B cell (primary cell): Measurements from ENCODE around the gene RNF152. TPM values are rescaled to one million over a fixed set of nuclear protein-coding genes. Genes with fewer than 3 reads are reported as not detected.

Experiments
- ATAC-seq: fragments of 200-7000 bp; cut with Tn5 transposase; one replicate; pipeline ENCODE4 v1.10.0; 2021; ENCODE audit warnings: low read depth, mild to moderate bottlenecking, moderate number of reproducible peaks, moderate library complexity
- CTCF ChIA-PET: fragments of 350-600 bp; sonication (Branson Sonifier 250); formaldehyde crosslinking; loops from one replicate; lab custom pipeline; 2021; ENCODE audit warnings: antibody characterized with exemption, inconsistent platforms; lab: Charles Lee
- POLR2A ChIA-PET: fragments of 350-600 bp; sonication (Branson Sonifier 250); formaldehyde crosslinking; loops from one replicate; lab custom pipeline; 2021; ENCODE audit warnings: antibody characterized with exemption; lab: Charles Lee
- DNase-seq: peaks from one replicate; pipeline ENCODE4 v3.0.0; 2013
- H2AFZ ChIP-seq: 2 replicates; pipeline ENCODE4 v1.6.1; 2012; ENCODE audit warnings: mild to moderate bottlenecking, low read depth, low read length; ENCODE audit not compliant: insufficient read depth, poor library complexity, severe bottlenecking
- H3K27ac ChIP-seq, 2 donors: 1 replicate in 1 of 2; 2 replicates in 1 of 2; pipeline ENCODE4 v1.5.1; 2012 to 2013; ENCODE audit warnings: low read length in 2 of 2, mild to moderate bottlenecking in 2 of 2, moderate library complexity in 1 of 2
- H3K27me3 ChIP-seq, 4 experiments: fragments of 200-600 bp in 1 of 4; sonication (generic) in 1 of 4; replicated peaks in 1 of 4; 1 replicate in 2 of 4; 2 replicates in 2 of 4; pipeline versions ENCODE4 v1.6.1 to v1.7.0; 2013 to 2016; ENCODE audit warnings: low read length in 3 of 4, mild to moderate bottlenecking in 2 of 4, mixed read lengths in 1 of 4, moderate library complexity in 1 of 4; ENCODE audit not compliant: insufficient read depth in 4 of 4, control insufficient read depth in 3 of 4; ENCODE audit errors: control extremely low read depth in 1 of 4
- H3K36me3 ChIP-seq, 2 experiments: replicated peaks in 1 of 2; 1 replicate in 1 of 2; 2 replicates in 1 of 2; pipeline versions ENCODE4 v1.6.1 to v1.7.1; 2013; ENCODE audit warnings: low read length in 1 of 2; ENCODE audit not compliant: insufficient read depth in 2 of 2, control insufficient read depth in 1 of 2; ENCODE audit errors: control extremely low read depth in 1 of 2, extremely low read depth in 1 of 2
- H3K4me1 ChIP-seq, 2 donors: fragments of 200-600 bp in 1 of 2; sonication (generic) in 1 of 2; 1 replicate in 1 of 2; 2 replicates in 1 of 2; pipeline versions ENCODE4 v1.5.1 to v1.6.1; 2013 to 2017; ENCODE audit warnings: low read length in 2 of 2; ENCODE audit not compliant: control insufficient read depth in 2 of 2, insufficient read depth in 2 of 2
- H3K4me2 ChIP-seq: replicated peaks from 2 replicates; pipeline ENCODE3; 2012; ENCODE audit warnings: mild to moderate bottlenecking, low read depth, low read length; ENCODE audit not compliant: poor library complexity, severe bottlenecking
- H3K4me3 ChIP-seq, 5 experiments: fragments of 200-600 bp in 1 of 5; sonication (generic) in 1 of 5; 1 replicate in 3 of 5; 2 replicates in 2 of 5; pipeline versions ENCODE4 v1.5.1 to v1.7.0; 2011 to 2016; ENCODE audit warnings: low read length in 4 of 5, mild to moderate bottlenecking in 4 of 5, low read depth in 2 of 5, control low read depth in 1 of 5, moderate library complexity in 1 of 5; ENCODE audit not compliant: insufficient read depth in 1 of 5; ENCODE audit errors: control extremely low read depth in 1 of 5, extremely low read depth in 1 of 5
- H3K79me2 ChIP-seq: fragments of 200-600 bp; sonication (generic); one replicate; pipeline ENCODE4 v1.6.0; 2016; ENCODE audit warnings: low read length; ENCODE audit not compliant: control insufficient read depth, insufficient read depth
- H3K9ac ChIP-seq: fragments of 200-600 bp; sonication (generic); 2 replicates; pipeline ENCODE4 v1.6.1; 2017; ENCODE audit warnings: mild to moderate bottlenecking, low read length, moderate library complexity
- H3K9me3 ChIP-seq, 3 donors: one replicate each; pipeline versions ENCODE4 v1.6.1 to v1.7.1; 2013; ENCODE audit warnings: low read length in 2 of 3; ENCODE audit not compliant: control insufficient read depth in 2 of 3, insufficient read depth in 1 of 3; ENCODE audit errors: control extremely low read depth in 1 of 3
- H4K20me1 ChIP-seq: 2 replicates; pipeline ENCODE4 v1.6.0; 2012; ENCODE audit warnings: mild to moderate bottlenecking, low read length; ENCODE audit not compliant: insufficient read depth, control insufficient read depth, poor library complexity, severe bottlenecking
- H3K27ac Mint-ChIP-seq: one replicate; pipeline ENCODE4 v1.8.0; 2021; ENCODE audit warnings: mixed read lengths
- H3K27me3 Mint-ChIP-seq: one replicate; pipeline ENCODE4 v1.8.0; 2021; ENCODE audit warnings: mixed read lengths
- H3K4me1 Mint-ChIP-seq: one replicate; pipeline ENCODE4 v1.8.0; 2021; ENCODE audit warnings: mixed read lengths
- H3K4me3 Mint-ChIP-seq: one replicate; pipeline ENCODE4 v1.8.0; 2021; ENCODE audit warnings: mixed read lengths
- H3K9me3 Mint-ChIP-seq: one replicate; pipeline ENCODE4 v1.8.0; 2022; ENCODE audit warnings: mixed read lengths; ENCODE audit not compliant: insufficient read depth
- CTCF ChIP-seq: fragments of 200-600 bp; IDR thresholded peaks from one replicate; pipeline ENCODE4 v1.8.0; 2022; ENCODE audit warnings: antibody characterized with exemption, mild to moderate bottlenecking
- EZH2 ChIP-seq: IDR thresholded peaks from 2 replicates; pipeline ENCODE4 v1.6.1; 2012; ENCODE audit warnings: borderline replicate concordance, low read depth, mild to moderate bottlenecking, moderate library complexity, low read length; ENCODE audit not compliant: insufficient read depth, poor library complexity, severe bottlenecking
- WGBS: methylation state at CpG from one replicate; pipeline ENCODE4 v1.1.5; 2013; ENCODE audit warnings: missing lambda C conversion rate; ENCODE audit not compliant: insufficient coverage; 5-methylcytosine and 5-hydroxymethylcytosine counted together
- intact Hi-C: fragments of 100-400 bp; cut with micrococcal nuclease; formaldehyde crosslinking; loops from one replicate; pipeline ENCODE4 v1.10.0; 2022
- polyA plus RNA-seq: library from polyadenylated mRNA; depleted of rRNA; stranded (reverse); fragments of >200 nt; gene quantifications from 2 replicates; pipeline ENCODE4 v1.2.3, GENCODE V29; 2012
- total RNA-seq, 2 donors: library from RNA; stranded (reverse); fragments of 120-200 nt in 1 of 2; gene quantifications; 1 replicate in 1 of 2; 2 replicates in 1 of 2; pipeline versions ENCODE4 v1.2.3 to v1.2.4, GENCODE V29; 2013 to 2022

The RNF152 gene
- total and polyA plus RNA-seq, 2 donors (not counting 1 experiment from before 2014, with no cell fraction given) = 0.49 TPM; not detected in 1

GRCh38 chr18:61931654-61932379, 39.0 kb upstream of the RNF152 start:
- Histone ChIP-seq H3K4me1 (no peaks in the 10 kb centered on the region), H3K79me2 (no peaks in the 10 kb centered on the region), H3K4me2 (no peak overlapping the region), H3K27me3 (peaks cover 0 to 7% (median 3%) of the 10 kb centered on the region in 4 experiments), H2AFZ (no peak overlapping the region), H3K9me3 (peaks cover 0 to 3% (median 0%) of the 10 kb centered on the region in 3 donors), H3K4me3 (no peak overlapping the region), H3K27ac (no peak overlapping the region), H3K9ac (no peak overlapping the region), H4K20me1 (no peaks in the 10 kb centered on the region), H3K36me3 (no peaks in the 10 kb centered on the region)
- ATAC-seq = no peak
- DNase-seq = no peak
- ChIA-PET CTCF (interaction anchor here (0.5 kb wide), 1 partner anchor 512 kb away, joined by 3 read pairs; no protein-coding TSS in a partner anchor), POLR2A (no interaction called here)
- intact Hi-C loops = no loop called here
- TF ChIP-seq CTCF (no peak), EZH2 (no peak)
- Mint-ChIP-seq H3K27ac (no peak overlapping the region), H3K27me3 (peaks cover 30% of the 10 kb centered on the region), H3K4me1 (no peaks in the 10 kb centered on the region), H3K9me3 (no peaks in the 10 kb centered on the region), H3K4me3 (no peak overlapping the region)
- WGBS = no CpG with 5 or more reads among the region's 6 CpGs

DNA sequence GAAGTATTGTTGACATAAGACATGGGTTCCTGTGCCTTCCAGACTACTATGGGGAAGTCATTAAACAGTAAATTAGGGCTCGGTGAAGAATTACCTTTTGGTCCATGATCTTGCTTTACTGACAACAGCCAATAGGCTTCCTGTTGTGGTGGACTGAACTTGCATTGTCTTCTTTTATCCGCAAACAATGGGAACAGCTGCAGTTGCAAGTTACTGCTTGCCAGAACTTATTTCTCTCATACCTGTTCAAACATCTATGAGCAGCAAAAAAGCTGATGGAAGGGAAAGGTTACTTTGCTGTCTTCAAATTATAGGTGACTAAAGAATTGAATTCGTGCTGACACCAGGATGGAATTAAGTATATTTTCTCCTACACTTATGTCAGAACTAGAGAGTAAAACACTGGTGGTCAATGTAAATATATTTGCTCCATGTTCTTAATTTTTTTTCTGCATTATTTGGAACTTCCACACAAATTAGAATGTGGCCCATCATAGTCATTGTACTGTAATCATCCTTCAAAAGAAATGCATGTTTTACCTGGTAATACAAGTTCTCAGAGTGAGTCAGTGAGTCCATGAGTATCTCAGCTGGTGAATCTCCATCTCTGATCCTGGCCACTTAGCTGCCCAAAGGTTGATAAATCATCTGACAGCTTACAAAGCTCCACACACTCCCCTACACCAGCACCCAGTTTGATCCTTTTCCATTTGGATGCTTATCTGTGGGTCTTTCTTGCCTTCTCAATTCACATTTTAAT, 37.3 kb upstream of the RNF152 start:
- no peaks in the 10 kb centered on the region for H3K27me3 ChIP-seq
- ChIA-PET CTCF (no interaction called here), POLR2A (no interaction called here)
- peaks cover 26% of the 10 kb centered on the region for H3K27me3 Mint-ChIP-seq
- H3K27ac Mint-ChIP-seq = no peak overlapping the region
- TF ChIP-seq CTCF = no peak
- TF ChIP-seq EZH2 = no peak
- H3K9me3 Mint-ChIP-seq = no peaks in the 10 kb centered on the region
- H3K36me3 ChIP-seq = no peaks in the 10 kb centered on the region
- no peak for DNase-seq
- no peak overlapping the region for H2AFZ ChIP-seq
- no peak overlapping the region for H3K9ac ChIP-seq
- no peak for ATAC-seq
- H3K79me2 ChIP-seq = no peaks in the 10 kb centered on the region
- 60% methylated on average over 1 of the region's 3 CpGs for WGBS
- no peak overlapping the region for H3K27ac ChIP-seq
- no peaks in the 10 kb centered on the region for H3K4me1 Mint-ChIP-seq
- no peaks in the 10 kb centered on the region for H3K4me1 ChIP-seq
- no peaks in the 10 kb centered on the region for H4K20me1 ChIP-seq
- intact Hi-C loops = no loop called here
- no peak overlapping the region for H3K4me2 ChIP-seq
- no peak overlapping the region for H3K4me3 Mint-ChIP-seq
- peaks cover 0 to 3% (median 0%) of the 10 kb centered on the region in 3 donors for H3K9me3 ChIP-seq
- no peak overlapping the region for H3K4me3 ChIP-seq
